22Rv1 (cell line): Measurements from ENCODE around the gene TET3.

Source experiments
- ZFX ChIP-seq: fragments of 450-650 bp; IDR thresholded peaks from 2 replicates; pipeline ENCODE4 v1.6.1; 2017; ENCODE audit warnings: antibody characterized with exemption, borderline replicate concordance
- TF ChIP-seq, protein P1 (sequence below): fragments of 450-650 bp; IDR thresholded peaks from 2 replicates; pipeline ENCODE4 v1.5.1; 2017; ENCODE audit warnings: mild to moderate bottlenecking

DNA sequence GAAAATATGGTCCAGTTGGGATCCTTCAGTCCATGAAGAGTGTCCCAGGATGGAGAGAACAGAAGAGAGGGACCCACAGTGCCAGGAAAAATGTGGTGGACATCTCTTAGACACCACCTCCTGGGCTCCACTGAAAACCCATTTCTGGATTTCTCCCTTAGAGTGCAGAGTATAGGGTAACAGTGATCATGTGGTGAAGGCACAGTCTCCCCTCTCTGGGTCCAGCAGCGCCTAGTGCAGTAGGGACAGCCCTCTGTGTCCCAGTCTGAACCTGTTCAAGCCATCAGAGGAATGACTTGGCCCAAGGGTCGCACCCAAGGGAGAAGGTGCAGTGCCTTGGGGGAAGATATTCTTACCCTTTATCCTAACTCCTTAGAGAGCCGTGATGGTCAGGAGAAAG is 30.1 kb downstream of the TET3 start:
- TF ChIP-seq, protein P1, sequence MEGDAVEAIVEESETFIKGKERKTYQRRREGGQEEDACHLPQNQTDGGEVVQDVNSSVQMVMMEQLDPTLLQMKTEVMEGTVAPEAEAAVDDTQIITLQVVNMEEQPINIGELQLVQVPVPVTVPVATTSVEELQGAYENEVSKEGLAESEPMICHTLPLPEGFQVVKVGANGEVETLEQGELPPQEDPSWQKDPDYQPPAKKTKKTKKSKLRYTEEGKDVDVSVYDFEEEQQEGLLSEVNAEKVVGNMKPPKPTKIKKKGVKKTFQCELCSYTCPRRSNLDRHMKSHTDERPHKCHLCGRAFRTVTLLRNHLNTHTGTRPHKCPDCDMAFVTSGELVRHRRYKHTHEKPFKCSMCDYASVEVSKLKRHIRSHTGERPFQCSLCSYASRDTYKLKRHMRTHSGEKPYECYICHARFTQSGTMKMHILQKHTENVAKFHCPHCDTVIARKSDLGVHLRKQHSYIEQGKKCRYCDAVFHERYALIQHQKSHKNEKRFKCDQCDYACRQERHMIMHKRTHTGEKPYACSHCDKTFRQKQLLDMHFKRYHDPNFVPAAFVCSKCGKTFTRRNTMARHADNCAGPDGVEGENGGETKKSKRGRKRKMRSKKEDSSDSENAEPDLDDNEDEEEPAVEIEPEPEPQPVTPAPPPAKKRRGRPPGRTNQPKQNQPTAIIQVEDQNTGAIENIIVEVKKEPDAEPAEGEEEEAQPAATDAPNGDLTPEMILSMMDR, result no peak
- TF ChIP-seq ZFX, result no peak
